Endothelial cell of umbilical vein (primary cell): Measurements from ENCODE around the gene CHST11.

ENCODE experiments used
- GATA2 ChIP-seq: IDR thresholded peaks from 2 replicates; pipeline ENCODE4 v1.7.0; 2011; ENCODE audit warnings: low read depth, mild to moderate bottlenecking, moderate library complexity, mixed read lengths, low read length; ENCODE audit not compliant: insufficient read length, insufficient read depth
- MYC ChIP-seq: IDR thresholded peaks from one replicate; pipeline ENCODE4 v1.6.1; 2011; ENCODE audit warnings: mild to moderate bottlenecking, low read depth, low read length
- POLR2A ChIP-seq: IDR thresholded peaks from 2 replicates; pipeline ENCODE4 v1.6.1; 2012; ENCODE audit warnings: low read depth, mild to moderate bottlenecking, control low read depth, low read length
- POLR2AphosphoS5 ChIP-seq: IDR thresholded peaks from 2 replicates; pipeline ENCODE4 v1.6.1; 2012; ENCODE audit warnings: low read depth, mild to moderate bottlenecking, control low read depth, low read length, moderate library complexity; ENCODE audit not compliant: insufficient read depth
- TF ChIP-seq, protein P1 (sequence below), 2 donors: IDR thresholded peaks; 1 replicate in 1 of 2; 2 replicates in 1 of 2; pipeline ENCODE4 v1.5.1; 2011; ENCODE audit warnings: low read length in 2 of 2, mild to moderate bottlenecking in 2 of 2, moderate library complexity in 2 of 2, control low read depth in 1 of 2, inconsistent platforms in 1 of 2, low read depth in 1 of 2; ENCODE audit not compliant: insufficient read depth in 1 of 2; ENCODE audit errors: extremely low read depth in 1 of 2
- TF ChIP-seq, protein P2 (sequence below): IDR thresholded peaks from 2 replicates; pipeline ENCODE4 v1.6.1; 2011; ENCODE audit not compliant: insufficient read depth, insufficient read length

DNA sequence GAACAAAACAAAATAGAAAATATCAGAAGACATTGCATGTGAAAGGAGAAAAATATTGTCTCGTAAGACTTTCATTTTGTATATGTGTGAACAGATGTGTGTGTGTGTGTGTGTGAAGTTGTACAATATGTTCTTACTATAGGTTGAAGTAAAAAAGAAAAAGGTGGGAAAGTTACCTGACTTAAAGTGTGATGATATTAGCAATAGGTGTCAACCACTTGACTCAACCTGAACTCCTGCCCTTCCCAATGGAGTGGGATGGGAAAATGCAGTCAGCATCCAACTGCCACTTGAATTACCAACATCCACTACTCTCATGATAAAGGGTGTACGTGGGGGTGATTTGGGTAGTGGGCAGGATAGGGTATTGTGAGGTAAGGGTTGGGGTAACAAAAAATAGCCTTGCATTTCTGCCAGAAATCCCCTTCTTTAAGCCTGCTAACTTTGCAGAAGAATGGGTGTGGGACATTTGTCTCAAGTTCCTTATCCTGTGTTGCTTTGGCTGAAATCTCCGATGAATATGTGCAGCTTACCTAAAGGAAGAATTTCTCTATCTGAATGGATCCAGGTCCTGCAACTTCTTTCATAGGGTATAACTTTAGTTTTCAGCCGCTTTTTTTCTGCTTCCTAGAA, 181.6 kb downstream of the CHST11 start:
- TF ChIP-seq POLR2A (no peak), MYC (no peak), GATA2 (no peak), POLR2AphosphoS5 (no peak)
- TF ChIP-seq, protein P1, sequence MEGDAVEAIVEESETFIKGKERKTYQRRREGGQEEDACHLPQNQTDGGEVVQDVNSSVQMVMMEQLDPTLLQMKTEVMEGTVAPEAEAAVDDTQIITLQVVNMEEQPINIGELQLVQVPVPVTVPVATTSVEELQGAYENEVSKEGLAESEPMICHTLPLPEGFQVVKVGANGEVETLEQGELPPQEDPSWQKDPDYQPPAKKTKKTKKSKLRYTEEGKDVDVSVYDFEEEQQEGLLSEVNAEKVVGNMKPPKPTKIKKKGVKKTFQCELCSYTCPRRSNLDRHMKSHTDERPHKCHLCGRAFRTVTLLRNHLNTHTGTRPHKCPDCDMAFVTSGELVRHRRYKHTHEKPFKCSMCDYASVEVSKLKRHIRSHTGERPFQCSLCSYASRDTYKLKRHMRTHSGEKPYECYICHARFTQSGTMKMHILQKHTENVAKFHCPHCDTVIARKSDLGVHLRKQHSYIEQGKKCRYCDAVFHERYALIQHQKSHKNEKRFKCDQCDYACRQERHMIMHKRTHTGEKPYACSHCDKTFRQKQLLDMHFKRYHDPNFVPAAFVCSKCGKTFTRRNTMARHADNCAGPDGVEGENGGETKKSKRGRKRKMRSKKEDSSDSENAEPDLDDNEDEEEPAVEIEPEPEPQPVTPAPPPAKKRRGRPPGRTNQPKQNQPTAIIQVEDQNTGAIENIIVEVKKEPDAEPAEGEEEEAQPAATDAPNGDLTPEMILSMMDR (IDR thresholded peaks at IDR 0.05; ENCODE audit: extremely low read depth in 1 of 2, insufficient read depth in 1 of 2, low read depth in 1 of 2, low read length in 2 of 2): no peak
- TF ChIP-seq, protein P2, sequence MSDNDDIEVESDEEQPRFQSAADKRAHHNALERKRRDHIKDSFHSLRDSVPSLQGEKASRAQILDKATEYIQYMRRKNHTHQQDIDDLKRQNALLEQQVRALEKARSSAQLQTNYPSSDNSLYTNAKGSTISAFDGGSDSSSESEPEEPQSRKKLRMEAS: no peak
